Measurements from ENCODE around the gene MYOZ1.
"Not testable (repeated sequence)": the region's sequence is repeated elsewhere in the genome, so short reads cannot be mapped to it uniquely, and the experiment has no call there.

The MYOZ1 gene, protein sequence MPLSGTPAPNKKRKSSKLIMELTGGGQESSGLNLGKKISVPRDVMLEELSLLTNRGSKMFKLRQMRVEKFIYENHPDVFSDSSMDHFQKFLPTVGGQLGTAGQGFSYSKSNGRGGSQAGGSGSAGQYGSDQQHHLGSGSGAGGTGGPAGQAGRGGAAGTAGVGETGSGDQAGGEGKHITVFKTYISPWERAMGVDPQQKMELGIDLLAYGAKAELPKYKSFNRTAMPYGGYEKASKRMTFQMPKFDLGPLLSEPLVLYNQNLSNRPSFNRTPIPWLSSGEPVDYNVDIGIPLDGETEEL

DNA sequence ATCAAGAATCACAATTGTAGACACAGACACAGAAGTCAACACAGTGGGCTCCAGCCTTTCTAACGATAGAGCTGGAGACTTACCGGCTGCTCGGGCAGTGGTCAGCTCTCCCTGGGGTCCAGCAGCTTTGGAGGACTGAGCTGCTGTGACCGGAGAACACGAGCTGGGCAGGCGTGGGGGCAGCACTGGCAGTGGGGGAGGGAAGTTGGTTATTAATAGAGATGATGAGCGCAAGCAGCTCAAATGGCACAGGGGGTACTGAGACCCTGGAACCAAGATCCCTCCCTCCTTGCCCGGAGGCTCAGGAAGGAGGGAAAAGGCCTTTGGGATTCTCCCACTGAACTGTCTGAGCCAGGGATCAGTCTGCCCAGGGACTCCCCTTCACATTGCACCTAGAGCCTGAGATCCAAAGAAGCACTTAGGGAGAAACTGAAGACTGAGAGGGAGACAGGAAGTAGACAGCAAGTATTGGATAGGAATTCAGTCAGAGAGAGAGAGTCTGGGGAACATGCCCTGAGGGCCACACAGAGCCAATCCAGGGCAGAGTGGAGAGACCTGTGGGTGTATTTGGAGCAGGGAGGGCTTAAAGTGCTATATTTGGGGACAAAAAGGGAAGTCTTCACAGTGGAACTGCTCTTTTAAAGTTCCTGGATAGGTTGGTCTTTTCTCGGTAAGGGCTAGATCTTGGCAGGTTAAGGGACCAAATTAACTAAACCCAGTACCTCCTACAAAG is at the start of gene MYOZ1:
TSS of gene MYOZ1 (minus strand) at position 147 of the 733 bp plus-strand sequence. CDS start 1,457 bp downstream, outside the sequence.
- no peak for ATAC-seq

DNA sequence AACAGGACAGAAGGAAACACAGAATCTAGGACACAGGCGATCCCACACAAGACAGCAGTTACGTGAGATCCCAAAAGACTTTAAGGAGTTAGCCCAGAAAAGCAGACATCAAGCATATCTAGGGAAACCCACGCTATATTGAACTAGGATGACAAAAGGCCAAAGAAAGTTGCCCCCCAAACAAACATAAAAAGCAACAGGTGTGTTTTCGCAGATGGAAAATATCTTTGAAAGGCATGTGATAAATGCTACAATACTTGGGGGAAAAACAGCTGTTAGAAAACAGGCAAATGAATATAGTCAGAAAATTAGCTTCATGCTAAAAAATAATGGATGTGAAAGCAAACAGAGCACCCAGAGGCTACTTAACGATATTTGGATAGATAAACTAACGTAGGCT is 49.5 kb upstream of the MYOZ1 start:
- not testable (repeated sequence) for ATAC-seq

DNA sequence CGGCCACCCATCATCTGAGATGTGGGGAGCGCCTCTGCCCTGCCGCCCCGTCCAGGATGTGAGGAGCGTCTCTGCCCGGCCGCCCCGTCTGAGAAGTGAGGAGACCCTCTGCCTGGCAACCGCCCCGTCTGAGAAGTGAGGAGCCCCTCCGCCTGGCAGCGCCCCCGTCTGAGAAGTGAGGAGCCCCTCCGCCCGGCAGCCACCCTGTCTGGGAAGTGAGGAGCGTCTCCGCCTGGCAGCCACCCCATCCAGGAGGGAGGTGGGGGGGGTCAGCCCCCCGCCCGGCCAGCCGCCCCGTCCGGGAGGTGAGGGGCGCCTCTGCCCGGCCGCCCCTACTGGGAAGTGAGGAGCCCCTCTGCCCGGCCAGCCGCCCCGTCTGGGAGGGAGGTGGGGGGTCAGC is 48.3 kb upstream of the MYOZ1 start:
- not testable (repeated sequence) for ATAC-seq

DNA sequence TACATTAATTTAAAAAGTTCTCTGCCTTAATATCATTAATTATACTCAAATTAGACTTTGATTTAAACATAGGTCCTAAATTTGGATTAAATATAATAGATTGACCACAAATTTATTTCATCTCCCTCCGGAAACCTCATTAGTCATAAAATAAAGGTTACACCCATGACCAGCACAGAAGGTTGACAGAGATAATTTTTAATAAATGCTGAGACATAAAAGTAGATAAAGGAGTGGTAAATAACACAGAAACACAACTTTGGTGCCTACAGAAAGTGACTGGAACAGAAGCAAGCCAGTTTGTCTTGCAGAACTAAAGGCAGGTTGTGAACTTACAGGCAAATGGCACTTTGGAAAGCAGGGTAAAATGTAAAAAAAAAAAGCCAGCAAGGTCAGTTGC is 46.4 kb upstream of the MYOZ1 start:
- not testable (repeated sequence) for ATAC-seq

DNA sequence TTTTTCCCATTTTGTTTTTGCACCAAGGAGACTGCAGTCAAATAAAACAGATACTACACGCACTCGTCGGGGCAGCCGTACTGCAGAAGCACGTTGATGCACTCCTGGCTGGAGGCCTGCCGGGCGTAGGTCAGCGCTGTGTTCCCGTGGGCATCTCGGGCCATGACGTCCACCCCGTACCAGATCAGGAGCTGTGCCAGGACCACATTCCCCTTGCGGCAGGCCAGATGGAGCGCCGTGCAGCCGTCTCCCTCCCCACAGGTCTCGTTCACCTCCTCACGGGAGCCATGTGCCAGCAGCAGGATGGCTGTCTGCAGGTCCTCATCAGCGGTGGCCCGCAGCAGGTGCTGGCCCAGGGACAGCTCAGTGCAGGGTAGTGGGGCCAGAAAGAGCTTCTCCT is 33.3 kb upstream of the MYOZ1 start:
- ATAC-seq, result not testable (repeated sequence)

DNA sequence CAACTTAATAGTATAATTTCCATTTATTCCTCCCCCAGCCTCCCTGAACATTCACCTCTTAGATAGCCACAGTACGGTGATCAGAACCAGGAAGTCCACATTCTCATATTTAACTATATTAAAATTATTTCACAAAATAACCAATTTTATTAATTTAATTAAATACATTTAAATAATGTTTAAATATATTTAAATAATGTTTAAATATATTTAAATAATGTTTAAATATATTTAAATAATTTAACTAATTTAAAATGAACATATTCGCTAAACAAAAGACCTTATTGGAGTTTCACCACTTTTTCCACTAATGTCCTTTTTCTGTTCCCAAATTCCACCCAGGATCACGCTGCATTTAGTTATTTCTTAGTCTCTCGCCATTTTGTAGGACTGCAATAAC is 27.1 kb upstream of the MYOZ1 start:
- not testable (repeated sequence) for ATAC-seq

DNA sequence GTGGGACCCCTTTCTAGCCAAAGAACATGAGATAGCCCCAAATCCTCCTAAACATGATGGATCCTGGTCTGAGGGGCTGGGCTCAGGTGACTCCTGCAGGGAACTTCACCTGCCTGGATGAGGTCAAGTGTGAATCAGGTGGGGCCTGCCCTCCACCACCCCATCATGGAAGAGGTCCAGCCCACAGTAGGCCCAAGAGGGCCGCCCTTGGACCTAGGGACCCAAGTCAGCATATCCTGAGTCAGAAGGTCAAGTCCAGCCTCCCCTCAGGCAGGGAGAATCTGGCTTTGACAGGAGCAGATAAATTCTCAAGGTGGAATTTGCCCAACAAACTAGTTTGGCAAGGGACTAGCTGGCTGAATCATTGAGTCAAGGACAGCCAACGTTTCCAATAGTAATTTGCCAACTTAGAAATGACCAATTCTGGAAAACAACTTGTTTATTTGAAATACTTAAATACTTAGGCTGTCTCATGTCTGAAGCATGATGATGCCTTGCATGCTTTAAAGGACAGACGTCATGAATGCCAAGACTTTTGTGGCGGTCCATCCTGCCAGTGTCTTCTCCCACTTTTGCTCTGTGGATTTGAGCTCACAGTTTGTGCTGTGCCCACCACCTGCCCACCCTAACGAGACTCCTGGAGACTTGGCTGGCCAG is 25.0 kb upstream of the MYOZ1 start:
- not testable (repeated sequence) for ATAC-seq

DNA sequence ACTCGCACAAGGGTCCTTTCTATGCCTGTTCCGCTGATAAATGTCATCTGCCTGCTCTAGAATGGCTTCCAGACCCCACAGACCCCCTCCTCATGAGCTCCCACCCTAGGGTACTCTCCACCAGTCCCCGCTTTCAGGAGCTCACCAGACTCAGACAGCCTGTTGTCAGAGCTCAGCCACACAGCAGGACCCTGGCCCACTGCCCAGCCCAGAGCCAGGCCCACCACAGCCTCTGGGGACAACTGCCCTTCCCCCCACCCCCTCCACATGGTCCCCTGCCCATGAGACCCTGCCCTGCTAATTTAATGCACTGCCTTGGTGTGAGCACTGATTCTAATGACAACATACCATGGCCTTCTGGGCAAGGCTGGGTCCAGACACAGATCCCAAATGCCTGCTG is 24.3 kb upstream of the MYOZ1 start:
- ATAC-seq, result not testable (repeated sequence)

DNA sequence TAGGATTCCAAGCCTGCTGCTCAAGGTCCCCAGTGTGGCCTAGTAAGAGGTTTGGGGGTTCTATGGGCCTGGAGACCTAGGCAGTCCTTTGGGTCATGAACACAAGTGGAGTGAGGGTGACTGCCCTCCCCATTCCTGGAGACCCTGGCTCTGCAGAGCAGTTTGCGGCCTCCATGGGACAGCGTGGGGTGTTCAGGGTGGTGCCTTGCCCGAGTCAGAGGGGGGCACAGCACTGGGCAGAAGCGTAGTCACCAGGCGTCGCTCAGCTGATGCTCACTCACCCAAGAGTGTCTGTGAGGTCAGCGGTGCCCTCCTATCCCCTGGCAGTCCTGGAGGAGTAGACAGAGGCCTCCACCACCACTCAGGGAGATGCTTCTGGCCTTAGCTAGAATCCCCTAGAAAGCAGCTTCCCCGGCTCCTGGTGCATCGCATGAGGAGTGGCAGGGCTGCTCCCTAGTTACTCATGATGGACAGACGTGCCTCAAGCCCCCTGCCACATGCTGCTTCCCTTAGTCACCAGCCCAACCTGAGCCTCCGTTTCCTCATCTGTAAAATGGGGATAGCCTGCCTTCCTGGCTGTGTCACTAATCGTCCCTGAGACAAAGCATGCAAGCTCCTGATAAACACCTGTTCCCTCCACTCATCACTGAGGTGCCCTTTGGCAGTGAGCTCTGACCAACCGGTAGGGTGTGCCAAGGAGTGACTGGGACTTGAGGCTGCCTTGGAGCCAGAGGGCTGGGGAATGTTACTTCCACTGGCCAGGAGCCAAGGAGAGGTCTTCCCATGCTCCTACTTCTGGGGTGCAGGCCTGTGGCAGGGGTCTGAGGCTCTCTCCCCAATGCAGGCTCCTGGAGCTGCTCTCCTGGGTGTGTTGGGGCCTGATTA is 23.1 kb upstream of the MYOZ1 start:
- not testable (repeated sequence) for ATAC-seq

DNA sequence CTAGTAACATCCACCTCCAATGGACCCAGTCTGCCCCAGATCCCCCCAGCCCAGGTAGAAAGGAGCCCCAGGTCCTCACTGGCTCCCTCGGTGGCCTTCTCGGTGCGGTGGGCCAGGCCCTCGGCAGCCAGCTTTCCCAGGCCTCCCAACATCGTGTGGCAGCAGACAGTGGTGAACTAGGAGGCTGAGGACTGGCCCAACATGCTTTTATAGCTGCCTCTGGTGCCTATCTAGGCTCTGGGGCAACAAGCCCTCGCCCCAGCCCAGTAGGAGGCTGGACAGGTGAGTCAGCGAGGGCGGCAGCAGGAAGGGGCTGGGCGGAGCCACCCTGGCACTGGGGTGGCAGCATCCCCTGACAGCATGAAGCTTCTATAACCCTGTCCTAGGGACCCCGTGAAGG is 22.3 kb upstream of the MYOZ1 start:
- not testable (repeated sequence) for ATAC-seq

DNA sequence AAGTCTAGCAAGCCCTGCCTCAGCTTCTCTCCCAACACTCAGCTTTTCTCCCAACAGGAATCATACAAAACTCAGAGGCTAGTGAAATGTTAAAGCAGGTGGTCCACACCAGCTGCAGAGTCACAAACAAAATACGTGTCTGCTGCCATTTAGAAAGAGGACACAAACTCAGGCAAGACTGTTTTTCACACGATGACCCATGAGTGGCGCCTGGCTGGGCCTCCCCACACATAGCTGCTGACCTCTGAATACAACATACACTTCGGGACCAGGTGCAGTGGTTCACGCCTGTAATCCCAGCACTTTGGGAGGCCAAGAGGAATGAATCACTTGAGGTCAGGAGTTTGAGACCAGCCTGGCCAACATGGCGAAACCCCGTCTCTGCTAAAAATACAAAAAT is 21.4 kb upstream of the MYOZ1 start:
- ATAC-seq, result not testable (repeated sequence)

DNA sequence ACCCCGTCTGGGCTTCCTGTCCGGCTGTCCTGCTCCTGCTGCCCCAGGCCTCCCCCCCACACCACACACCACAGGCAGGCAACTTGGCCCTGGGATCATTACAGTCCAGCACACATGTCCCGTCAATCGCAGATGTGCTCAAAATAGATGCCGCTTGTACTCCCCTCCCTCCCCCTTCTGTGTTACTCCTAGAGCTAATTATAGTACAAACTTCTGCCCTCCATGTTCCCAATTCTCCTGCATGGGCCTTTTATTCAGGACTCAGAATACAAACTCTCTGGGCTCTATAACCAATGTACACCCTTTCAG is 14.7 kb upstream of the MYOZ1 start, which contains the start of gene SYNPO2L:
TSS of gene SYNPO2L (minus strand) at position 40 of the 309 bp plus-strand sequence. CDS start 107 bp downstream, outside the sequence.
- ATAC-seq, result no peak

DNA sequence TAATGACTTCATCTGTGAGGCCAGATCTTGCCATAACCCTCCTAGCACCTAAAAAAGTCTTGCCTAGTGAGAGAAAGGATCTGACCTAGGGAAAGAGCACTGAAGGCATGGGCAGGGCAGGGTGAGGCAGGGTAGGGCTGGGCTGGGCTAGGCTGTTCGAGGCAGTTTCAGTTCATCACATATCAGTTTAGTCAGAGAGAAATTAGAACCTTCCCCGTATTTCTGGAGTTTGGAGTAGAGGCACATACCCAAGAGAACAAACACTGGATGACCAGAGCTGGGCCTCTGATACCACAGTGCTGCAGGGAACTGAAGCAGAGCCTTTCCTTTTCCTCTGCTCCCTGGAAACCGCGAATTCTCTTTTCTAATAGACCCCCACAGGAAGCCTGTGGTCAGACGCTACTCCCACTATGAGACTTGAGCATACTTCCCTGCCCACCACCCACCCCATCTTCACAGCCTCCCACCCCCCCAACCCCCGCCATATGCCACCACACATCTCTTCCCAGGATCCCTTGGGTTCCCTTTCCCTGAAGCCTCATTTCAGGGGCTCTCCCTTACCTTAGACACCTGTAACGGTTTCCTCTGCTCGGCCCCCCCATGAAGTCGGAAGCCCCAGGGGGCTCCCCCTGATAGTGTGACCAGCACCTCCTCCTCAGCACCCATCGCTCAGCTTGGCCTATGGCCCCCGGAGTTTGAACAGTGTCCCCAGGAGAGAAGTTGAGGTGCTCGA is 14.1 kb upstream of the MYOZ1 start:
- ATAC-seq, result no peak

DNA sequence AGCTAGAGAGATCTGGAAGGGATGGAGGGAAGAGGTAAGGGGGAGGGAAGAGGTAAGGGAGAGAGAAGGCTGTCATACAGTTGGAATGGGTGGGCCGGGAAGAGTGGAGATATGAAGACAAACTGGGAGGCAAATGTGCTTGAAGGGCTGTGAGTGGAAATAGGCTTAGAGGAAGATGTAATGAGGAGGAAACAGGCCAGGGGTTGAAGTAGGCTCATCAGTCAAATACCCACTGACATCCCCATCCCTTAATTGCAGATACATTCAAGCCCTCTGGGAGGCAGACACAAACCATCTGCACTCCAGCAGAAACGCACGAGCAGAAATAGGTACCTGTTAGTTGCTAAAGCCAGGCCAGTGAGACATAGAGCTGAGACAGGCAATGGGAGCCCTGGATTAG is 12.4 kb upstream of the MYOZ1 start:
- no peak for ATAC-seq

DNA sequence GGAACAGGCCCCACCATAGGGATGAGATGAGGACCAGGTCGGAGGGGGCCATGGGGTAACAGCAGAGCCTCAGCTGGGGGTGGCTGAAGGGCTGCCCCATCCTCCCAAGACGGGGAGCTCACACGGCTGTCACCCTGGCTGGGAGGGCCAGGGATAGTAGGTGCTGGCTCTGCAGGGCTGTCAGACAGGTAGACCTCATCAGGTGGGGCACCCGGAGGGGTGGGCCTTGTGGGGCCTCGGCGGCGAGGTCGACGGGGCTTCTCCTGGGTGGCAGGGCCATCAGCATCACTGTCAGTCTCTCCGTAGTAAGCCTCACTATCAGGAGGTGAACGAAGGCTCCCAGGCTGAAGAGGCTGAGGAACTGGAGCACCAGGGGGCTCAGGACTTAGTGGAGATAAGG is 11.9 kb upstream of the MYOZ1 start:
- ATAC-seq, result no peak

DNA sequence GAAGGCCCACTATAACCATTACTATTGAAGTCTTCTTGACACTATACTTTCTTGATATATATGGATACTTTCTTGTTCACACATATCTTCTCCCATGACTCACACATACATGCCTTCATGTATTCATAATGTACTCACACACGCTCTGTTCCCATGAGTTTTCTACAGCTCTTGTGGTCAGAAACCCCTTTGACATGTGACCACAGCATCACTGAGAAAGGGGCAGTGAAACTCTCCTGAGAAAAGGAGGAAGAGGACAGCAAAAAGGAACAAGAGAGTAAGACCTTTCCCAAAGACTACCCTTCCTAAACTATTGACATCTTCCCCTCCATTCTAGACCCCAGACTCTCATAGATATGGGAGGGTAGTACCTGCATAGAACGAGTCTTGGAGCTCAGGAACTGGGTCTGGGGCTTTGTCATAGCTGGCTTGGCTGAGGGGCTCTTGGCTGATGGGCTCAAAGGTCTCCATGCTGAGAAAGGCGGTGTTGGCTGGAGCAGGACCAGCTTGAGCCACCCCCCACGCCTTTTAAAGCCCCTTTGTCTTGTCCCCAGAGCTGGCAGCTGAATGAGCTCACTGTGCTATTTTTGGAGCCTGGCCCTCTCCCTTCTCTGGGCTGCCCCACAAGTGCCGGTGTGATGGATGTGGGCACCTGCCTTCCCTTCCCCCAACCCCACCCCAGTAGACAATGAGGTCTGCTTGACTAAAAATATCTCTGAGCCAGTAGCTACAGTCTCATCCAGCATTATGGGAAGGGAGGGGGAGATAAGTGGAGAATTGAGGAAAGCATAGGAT is 9.5 kb upstream of the MYOZ1 start:
- ATAC-seq, result peak; percentile 42 to 44

DNA sequence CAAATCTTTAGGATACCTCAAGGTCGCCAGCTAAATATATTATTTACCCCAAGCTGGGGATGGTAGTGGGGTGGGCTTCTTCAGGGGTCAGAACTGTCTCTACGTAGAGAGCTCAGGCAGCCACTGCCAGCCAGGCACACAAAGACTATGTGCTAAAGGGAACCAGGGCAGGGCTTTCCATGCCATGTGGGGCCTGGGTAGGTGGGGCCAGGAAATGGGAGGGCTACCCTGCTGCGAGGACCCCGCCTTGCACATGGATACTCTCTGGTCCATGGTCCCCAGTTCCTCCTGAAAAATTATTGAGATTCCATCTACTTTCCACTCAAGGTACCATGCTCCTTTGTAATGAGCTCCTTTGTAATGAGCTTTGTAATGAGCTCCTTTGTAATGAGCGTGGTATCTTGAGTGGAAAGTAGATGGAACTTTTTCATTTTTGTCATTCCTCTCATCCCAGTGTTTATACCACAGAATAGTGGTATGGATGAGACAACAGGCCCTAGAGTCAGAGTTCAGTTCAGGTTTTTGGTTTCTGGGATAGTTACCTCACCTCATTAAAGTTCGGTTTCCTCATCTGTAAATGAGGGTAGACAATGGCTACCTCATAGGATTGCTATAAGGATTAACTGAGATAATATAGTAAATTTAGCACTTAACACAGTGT is 8.7 kb upstream of the MYOZ1 start:
- ATAC-seq, result no peak

DNA sequence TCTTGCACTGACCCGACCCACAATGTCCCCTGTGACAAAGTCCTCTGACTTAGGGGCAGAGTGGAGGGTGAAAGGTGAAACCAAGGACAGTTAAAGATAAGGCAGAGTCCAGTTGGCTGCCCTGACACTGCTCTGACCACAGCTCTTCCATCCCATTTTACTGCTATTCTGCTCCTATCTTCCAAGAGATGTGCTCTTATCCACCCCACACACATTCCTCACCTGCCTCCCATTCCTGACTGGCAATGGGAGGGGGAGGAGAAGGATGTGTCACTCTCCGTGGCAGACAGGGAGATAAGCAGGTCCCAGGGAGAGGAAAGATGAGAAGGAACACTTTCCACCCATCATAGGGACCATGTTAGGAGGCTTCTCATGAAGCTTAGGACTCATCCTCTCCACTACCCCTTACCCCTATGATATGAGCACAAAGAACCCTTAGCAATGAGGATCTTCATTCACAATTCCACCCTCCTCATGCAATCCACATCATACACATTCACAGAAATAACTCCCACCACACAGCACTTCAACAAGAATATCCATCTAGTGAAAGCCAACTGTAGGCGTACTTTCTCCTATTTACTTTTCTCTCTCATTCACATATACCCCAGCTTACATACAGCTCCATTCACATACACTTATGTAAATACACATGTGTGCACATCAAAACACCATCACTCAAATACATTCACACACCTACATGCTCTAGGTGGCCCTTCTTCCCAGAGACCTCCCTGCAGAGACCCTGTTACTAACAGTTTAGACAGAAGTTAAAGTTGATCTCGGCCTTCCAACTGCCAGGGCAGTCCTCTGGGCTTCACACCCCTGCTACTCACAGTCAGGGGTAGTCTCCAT is 7.9 kb upstream of the MYOZ1 start:
- no peak for ATAC-seq

DNA sequence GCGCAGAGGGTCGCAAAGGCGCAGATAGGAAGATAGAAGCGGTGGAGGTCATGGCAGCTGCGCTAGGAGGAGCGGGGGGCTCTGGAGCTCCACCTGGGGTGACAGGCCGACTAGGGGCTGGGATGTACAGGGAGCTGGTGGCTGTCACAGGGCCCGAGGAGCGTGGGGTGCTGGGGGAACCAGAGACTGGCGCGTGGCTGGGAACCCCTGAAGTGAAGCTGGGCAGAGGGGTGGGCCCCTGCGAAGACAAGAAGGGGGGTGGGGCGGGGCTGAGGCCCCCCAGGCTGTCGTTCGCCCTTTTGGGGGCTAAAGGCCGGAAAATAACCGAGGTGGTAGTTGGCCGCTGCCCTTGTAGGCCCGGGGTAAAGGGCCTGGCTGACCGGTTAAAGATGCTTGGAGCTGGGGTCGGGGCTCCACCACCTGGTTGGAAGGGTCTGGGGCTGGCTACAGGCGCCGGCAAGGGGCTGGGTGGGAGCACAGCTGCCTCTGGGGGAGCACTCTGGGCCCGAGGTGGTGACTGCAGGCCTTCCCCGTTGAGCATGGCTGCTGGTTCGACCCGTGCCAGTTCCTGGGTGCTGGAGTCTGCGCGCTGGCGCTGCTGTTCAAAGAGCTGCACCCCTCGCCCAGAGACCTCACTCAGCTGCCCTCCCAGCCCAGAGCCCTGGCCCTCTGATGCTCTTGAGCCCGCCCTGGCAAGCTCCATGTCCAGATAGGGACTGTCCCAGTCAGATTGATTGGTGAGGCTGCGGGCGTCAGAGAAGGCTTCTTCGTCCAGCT is 6.8 kb upstream of the MYOZ1 start:
- ATAC-seq, result peak in 1 of 2 donors; percentile 26
